GM21717 (cell line): ENCODE results near the gene PPM1L.
"Not testable (repeated sequence)": the region's sequence is repeated elsewhere in the genome, so short reads cannot be mapped to it uniquely, and the experiment has no call there.

Experiments used
- ATAC-seq: cut with Tn5 transposase; IDR thresholded peaks from one replicate; pipeline ENCODE4 v1.9.1; 2021; ENCODE audit warnings: mild to moderate bottlenecking, moderate library complexity; ENCODE audit not compliant: unreplicated experiment

Gene PPM1L

GRCh38 chr3:160755776-160756304 lies at the start of gene PPM1L:
PPM1L (plus strand) TSS chr3:160756231.
- ATAC-seq: peak; percentile 47

- ATAC-seq: no peak
These were observed 48.7 kb upstream of the PPM1L start for GRCh38 chr3:160707187-160707794.

GRCh38 chr3:160709477-160710182 lies 46.4 kb upstream of the PPM1L start:
- ATAC-seq: no peak

- ATAC-seq: not testable (repeated sequence)
These were observed 42.9 kb upstream of the PPM1L start for GRCh38 chr3:160713144-160713543.

GRCh38 chr3:160719710-160720109 lies 36.3 kb upstream of the PPM1L start:
- ATAC-seq: no peak

- no peak for ATAC-seq
These were observed 35.8 kb upstream of the PPM1L start for GRCh38 chr3:160720123-160720746.

- no peak for ATAC-seq
These were observed 33.7 kb upstream of the PPM1L start for GRCh38 chr3:160722331-160722730.

- no peak for ATAC-seq
These were observed 30.7 kb upstream of the PPM1L start for GRCh38 chr3:160725338-160725737.

GRCh38 chr3:160735826-160736225 lies 20.2 kb upstream of the PPM1L start:
- ATAC-seq: no peak

GRCh38 chr3:160738048-160738447 lies 18.0 kb upstream of the PPM1L start:
- no peak for ATAC-seq

- no peak for ATAC-seq
These were observed 17.0 kb upstream of the PPM1L start for GRCh38 chr3:160739079-160739478.

GRCh38 chr3:160746976-160747375 lies 9.1 kb upstream of the PPM1L start:
- ATAC-seq: no peak

GRCh38 chr3:160747422-160747821 lies 8.6 kb upstream of the PPM1L start:
- ATAC-seq: no peak

- ATAC-seq: no peak
These were observed 7.8 kb upstream of the PPM1L start for GRCh38 chr3:160748231-160748630.

GRCh38 chr3:160748787-160749186 lies 7.2 kb upstream of the PPM1L start:
- no peak for ATAC-seq

- no peak for ATAC-seq
These were observed 2.1 kb upstream of the PPM1L start for GRCh38 chr3:160753953-160754352.

GRCh38 chr3:160754371-160754854 lies 1.6 kb upstream of the PPM1L start:
- no peak for ATAC-seq

- peak; percentile 93 for ATAC-seq
These were observed 930 bp upstream of the PPM1L start for GRCh38 chr3:160754855-160755747.

GRCh38 chr3:160757233-160758106 lies 1.4 kb downstream of the PPM1L start:
- ATAC-seq: no peak
